Body of pancreas (tissue), 4 donors: ENCODE measurements around the gene PTGFRN. TPM values are rescaled to one million over a fixed set of nuclear protein-coding genes. Genes with fewer than 3 reads are reported as not detected.

ENCODE experiments used
- ATAC-seq: fragments of 150-250 bp; one replicate; pipeline ENCODE4 v1.9.1; 2016
- DNase-seq, 4 donors: peaks; one replicate each; pipeline ENCODE4 v3.0.0-alpha.2; 2019
- H3K27ac ChIP-seq, 4 donors: fragments of 200-600 bp; sonication (generic); 1 replicate in 3 of 4; 2 replicates in 1 of 4; pipeline versions ENCODE4 v1.5.1 to v1.6.1; 2016 to 2019; ENCODE audit warnings: mild to moderate bottlenecking in 1 of 4, mixed read lengths in 1 of 4, moderate library complexity in 1 of 4
- H3K27me3 ChIP-seq, 2 donors: fragments of 200-600 bp; sonication (generic); one replicate each; pipeline ENCODE4 v1.6.0; 2016; ENCODE audit warnings: mild to moderate bottlenecking in 1 of 2
- H3K36me3 ChIP-seq, 2 donors: fragments of 200-600 bp; sonication (generic); replicated peaks in 1 of 2; 2 replicates each; pipeline ENCODE4 v1.5.1; 2016; ENCODE audit warnings: low read depth in 2 of 2; ENCODE audit not compliant: insufficient read depth in 1 of 2
- H3K4me1 ChIP-seq: fragments of 200-600 bp; sonication (generic); one replicate; pipeline ENCODE4 v1.6.0; 2016
- H3K4me3 ChIP-seq, 2 donors: fragments of 200-600 bp; sonication (generic); 1 replicate in 1 of 2; 2 replicates in 1 of 2; pipeline ENCODE4 v1.5.1; 2016 to 2019
- H3K9me3 ChIP-seq, 3 donors: fragments of 200-600 bp; sonication (generic); 1 replicate in 2 of 3; 2 replicates in 1 of 3; pipeline ENCODE4 v1.5.1; 2016
- POLR2A ChIP-seq, 3 donors: fragments of 450-650 bp; IDR thresholded peaks; one replicate each; pipeline ENCODE4 v1.6.1; 2016; ENCODE audit warnings: antibody characterized with exemption in 3 of 3, mild to moderate bottlenecking in 2 of 3
- WGBS, 2 donors: methylation state at CpG; one replicate each; pipeline ENCODE4 v1.1.5; 2017; 5-methylcytosine and 5-hydroxymethylcytosine counted together
- intact Hi-C: fragments of 100-400 bp; cut with DNase I; formaldehyde crosslinking; loops from one replicate; pipeline ENCODE4 v1.15.1; 2023
- total RNA-seq, 2 donors: library from RNA; depleted of rRNA; stranded (reverse); fragments of >200 nt; gene quantifications; one replicate each; pipeline ENCODE4 v1.1.0, GENCODE V29; 2016
- TF ChIP-seq, protein P1 (sequence below), 7 experiments: fragments of 450-650 bp in 4 of 7; fragments of 200-600 bp in 3 of 7; sonication (generic) in 3 of 7; IDR thresholded peaks; one replicate each; pipeline ENCODE4 v1.5.1; 2016 to 2019; ENCODE audit warnings: antibody characterized with exemption in 7 of 7

Gene PTGFRN
- total RNA-seq, 2 donors from 2014 or later, result 35.0 to 76.8 TPM

DNA sequence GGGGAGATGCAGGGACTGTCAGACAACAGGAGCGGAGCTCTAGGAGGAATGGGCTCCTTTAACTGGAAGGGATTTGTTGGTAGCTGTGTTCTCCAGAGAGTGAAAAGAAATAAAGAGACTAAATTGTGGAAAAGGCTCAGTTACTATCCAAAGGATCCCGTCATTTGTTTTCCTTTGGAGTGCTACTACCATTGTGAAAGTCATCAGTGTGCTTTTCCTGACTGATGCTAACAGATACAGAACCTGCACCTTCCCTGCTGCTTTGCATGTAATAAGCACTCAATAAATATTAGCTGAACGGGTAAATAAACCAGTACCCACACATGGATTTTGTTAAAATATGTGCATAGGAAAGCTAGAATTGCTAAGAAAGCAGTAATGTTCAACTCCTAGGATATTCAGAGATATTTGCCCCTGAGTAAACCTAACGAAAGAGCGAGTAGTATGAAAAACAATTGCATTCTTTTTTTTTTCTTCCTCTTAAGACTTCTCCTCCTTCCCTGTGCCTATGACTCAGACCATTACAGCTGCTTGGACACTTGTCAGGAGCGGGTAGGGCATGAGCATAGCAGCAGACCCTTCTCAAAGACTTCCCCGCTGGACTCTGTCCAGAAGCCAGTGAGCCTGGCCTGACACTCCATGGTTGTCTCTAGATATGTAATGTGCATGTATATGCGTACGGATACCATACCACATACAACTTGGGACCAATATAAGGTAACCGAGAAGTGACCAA, 41.7 kb downstream of the PTGFRN start:
- DNase-seq, result peak in 1 of 4 donors; percentile 35
- intact Hi-C loops, result no loop called here

DNA sequence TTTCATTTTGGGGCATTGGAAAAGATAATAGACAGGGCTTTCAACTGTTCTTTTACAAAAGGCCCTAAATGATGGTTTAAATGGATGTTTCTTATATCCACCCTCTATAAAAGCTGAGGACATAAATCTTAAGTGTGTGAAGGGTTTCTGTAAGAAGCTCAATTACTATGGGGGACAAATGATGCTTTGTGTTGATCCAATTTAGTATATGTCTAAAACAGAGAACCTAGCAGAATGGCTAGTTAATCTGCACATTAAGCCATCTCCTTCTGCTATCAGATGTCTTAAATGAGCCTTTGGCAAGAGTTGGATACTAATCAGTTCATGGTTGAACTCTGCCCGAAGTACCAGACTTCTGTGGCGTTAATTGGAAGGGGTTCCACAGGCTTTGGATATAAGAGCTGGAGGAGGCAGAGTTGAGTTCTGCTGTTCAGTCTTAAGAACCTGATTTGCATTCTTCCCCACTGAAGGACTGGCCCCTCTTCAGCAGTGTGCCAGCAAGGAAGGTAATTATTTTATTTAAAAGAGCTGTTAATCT, 43.1 kb downstream of the PTGFRN start:
- Histone ChIP-seq H3K4me1 (no peaks in the 10 kb centered on the region), H3K36me3 (peaks cover 0 to 8% of the 10 kb centered on the region in 2 donors), H3K27ac (no peak overlapping the region), H3K9me3 (no peaks in the 10 kb centered on the region), H3K4me3 (no peak overlapping the region), H3K27me3 (no peaks in the 10 kb centered on the region)
- DNase-seq (no peak), ATAC-seq (no peak)
- WGBS, 2 donors, result 73 to 74% methylated on average over 2 of the region's 2 CpGs
- TF ChIP-seq, protein P1, sequence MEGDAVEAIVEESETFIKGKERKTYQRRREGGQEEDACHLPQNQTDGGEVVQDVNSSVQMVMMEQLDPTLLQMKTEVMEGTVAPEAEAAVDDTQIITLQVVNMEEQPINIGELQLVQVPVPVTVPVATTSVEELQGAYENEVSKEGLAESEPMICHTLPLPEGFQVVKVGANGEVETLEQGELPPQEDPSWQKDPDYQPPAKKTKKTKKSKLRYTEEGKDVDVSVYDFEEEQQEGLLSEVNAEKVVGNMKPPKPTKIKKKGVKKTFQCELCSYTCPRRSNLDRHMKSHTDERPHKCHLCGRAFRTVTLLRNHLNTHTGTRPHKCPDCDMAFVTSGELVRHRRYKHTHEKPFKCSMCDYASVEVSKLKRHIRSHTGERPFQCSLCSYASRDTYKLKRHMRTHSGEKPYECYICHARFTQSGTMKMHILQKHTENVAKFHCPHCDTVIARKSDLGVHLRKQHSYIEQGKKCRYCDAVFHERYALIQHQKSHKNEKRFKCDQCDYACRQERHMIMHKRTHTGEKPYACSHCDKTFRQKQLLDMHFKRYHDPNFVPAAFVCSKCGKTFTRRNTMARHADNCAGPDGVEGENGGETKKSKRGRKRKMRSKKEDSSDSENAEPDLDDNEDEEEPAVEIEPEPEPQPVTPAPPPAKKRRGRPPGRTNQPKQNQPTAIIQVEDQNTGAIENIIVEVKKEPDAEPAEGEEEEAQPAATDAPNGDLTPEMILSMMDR (IDR thresholded peaks at IDR 0.05), result no peak
- TF ChIP-seq POLR2A (IDR thresholded peaks at IDR 0.05), result no peak
- intact Hi-C loops, result no loop called here

More for the DNA sequence above, 41.7 kb downstream of the PTGFRN start:
- TF ChIP-seq, protein P1 (IDR thresholded peaks at IDR 0.05), result no peak
- TF ChIP-seq POLR2A (IDR thresholded peaks at IDR 0.05), result no peak
- Histone ChIP-seq H3K4me1 (no peaks in the 10 kb centered on the region), H3K9me3 (no peaks in the 10 kb centered on the region), H3K27me3 (no peaks in the 10 kb centered on the region), H3K27ac (no peak overlapping the region), H3K4me3 (no peak overlapping the region), H3K36me3 (peaks cover 0 to 8% of the 10 kb centered on the region in 2 donors)
- WGBS, 2 donors, result 92 to 95% methylated on average over 10 of the region's 10 CpGs
- ATAC-seq, result no peak

DNA sequence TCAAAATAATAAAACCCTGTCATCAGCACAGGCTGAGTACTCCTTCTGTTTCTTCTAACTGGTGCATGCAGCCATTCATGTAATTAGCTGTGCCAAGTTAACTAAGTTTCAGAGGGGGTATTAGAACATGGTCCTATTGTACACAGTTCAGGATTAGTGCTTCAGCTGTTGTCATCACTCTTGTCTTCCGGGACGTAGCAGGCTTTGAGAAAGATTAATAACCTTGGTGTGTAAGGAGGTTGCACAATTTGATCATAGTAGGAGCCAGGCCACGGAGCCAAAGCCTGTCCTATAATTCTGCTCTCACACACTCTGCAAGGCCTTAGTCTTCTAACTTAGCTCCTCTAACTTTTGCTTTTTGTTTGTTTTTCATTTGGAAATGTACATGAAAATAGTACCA, 44.7 kb downstream of the PTGFRN start:
- no peaks in the 10 kb centered on the region for H3K27me3 ChIP-seq
- peak; percentile 50 for ATAC-seq
- no peak overlapping the region for H3K4me3 ChIP-seq
- TF ChIP-seq, protein P1 (IDR thresholded peaks at IDR 0.05), result no peak
- TF ChIP-seq POLR2A (IDR thresholded peaks at IDR 0.05), result no peak
- peaks cover 0 to 6% of the 10 kb centered on the region in 2 donors for H3K36me3 ChIP-seq
- no peaks in the 10 kb centered on the region for H3K4me1 ChIP-seq
- no peaks in the 10 kb centered on the region for H3K9me3 ChIP-seq
- WGBS, 2 donors, result 31 to 43% methylated on average over 3 of the region's 3 CpGs
- intact Hi-C loops, result no loop called here
- peak in 1 of 4 donors; percentile 21 for DNase-seq
- no peak overlapping the region for H3K27ac ChIP-seq

DNA sequence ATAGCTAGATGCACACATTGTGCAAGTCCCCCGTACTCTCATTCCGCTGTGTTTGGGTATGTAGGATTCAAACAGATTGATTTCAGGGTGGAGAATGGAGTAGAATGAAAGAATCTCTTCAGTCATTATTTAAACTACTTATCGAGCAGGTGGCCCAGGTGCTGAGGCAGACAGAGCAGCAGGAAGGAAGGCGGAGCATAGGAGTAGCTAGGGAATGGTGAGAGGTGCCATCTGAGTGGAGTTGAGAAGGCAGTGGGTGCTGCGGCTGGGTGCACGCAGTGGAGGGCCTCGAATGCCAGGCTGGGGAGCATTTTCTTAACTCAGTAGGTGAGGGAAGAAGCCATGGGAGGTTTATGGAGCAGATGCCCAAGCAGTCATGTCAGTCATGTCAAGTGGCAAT, 46.7 kb downstream of the PTGFRN start:
- ATAC-seq (no peak), DNase-seq (no peak)
- no peaks in the 10 kb centered on the region for H3K9me3 ChIP-seq
- intact Hi-C loops, result no loop called here
- peaks cover 0 to 7% of the 10 kb centered on the region in 2 donors for H3K36me3 ChIP-seq
- WGBS, 2 donors, result 56 to 67% methylated on average over 7 of the region's 7 CpGs
- no peaks in the 10 kb centered on the region for H3K27me3 ChIP-seq
- no peak overlapping the region for H3K27ac ChIP-seq
- H3K4me3 ChIP-seq, result no peak overlapping the region
- no peaks in the 10 kb centered on the region for H3K4me1 ChIP-seq
- TF ChIP-seq, protein P1 (IDR thresholded peaks at IDR 0.05), result no peak
- no peak for TF ChIP-seq POLR2A (IDR thresholded peaks at IDR 0.05)
